HL-60 (cell line): ENCODE data around the gene KCNQ1.

Experiments used
- DNase-seq, 2 experiments: peaks; one replicate each; pipeline ENCODE4 v3.0.0-alpha.2; 2010 to 2020; ENCODE audit warnings: low read depth in 1 of 2, low spot score in 1 of 2
- H3K27ac ChIP-seq: fragments of 250-450 bp; sonication (Bioruptor Pico); replicated peaks from 2 replicates; pipeline ENCODE4 v1.5.1; 2020; ENCODE audit warnings: mild to moderate bottlenecking, moderate library complexity
- H3K27me3 ChIP-seq: fragments of 250-450 bp; sonication (Bioruptor Pico); 2 replicates; pipeline ENCODE4 v1.5.1; 2021; ENCODE audit warnings: mild to moderate bottlenecking, moderate library complexity; ENCODE audit not compliant: insufficient read depth, poor library complexity, severe bottlenecking
- H3K4me3 ChIP-seq: replicated peaks from 2 replicates; pipeline ENCODE4 v1.5.1; 2011; ENCODE audit warnings: mild to moderate bottlenecking, control low read depth, low read length; ENCODE audit not compliant: insufficient read depth
- GABPA ChIP-seq: IDR thresholded peaks from 2 replicates; pipeline ENCODE4 v1.6.1; 2012; ENCODE audit warnings: low read depth
- POLR2AphosphoS5 ChIP-seq: IDR thresholded peaks from 2 replicates; pipeline ENCODE4 v1.6.1; 2012; ENCODE audit warnings: low read depth
- SPI1 ChIP-seq: IDR thresholded peaks from 2 replicates; pipeline ENCODE4 v1.6.1; 2012; ENCODE audit warnings: low read depth, mild to moderate bottlenecking, borderline replicate concordance
- TF ChIP-seq, protein P1 (sequence below): IDR thresholded peaks from one replicate; pipeline ENCODE4 v1.5.1; 2011; ENCODE audit warnings: low read length, control low read depth, inconsistent platforms; ENCODE audit not compliant: insufficient read depth
- TF ChIP-seq, protein P2 (sequence below): IDR thresholded peaks from 2 replicates; pipeline ENCODE4 v1.6.1; 2012; ENCODE audit warnings: low read depth; ENCODE audit not compliant: insufficient replicate concordance

The KCNQ1 gene

DNA sequence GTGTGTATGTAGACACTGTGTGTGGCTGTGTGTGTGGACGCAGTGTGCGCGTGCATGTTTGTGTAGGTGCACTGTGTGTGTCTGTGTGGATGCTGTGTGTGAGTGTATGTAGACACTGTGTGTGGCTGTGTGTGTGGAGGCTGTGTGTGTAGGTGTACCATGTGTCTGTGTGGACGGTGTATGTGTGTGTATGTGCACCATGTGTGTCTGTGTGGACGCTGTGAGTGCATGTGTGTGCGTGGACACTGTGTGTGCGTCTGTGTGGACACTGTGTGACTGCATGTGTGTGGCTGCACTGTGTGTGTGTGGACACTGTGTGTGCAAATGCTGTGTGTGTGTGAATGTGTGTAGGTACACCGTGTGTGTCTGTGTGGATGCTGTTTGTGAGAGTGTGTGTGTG, 10.8 kb upstream of the KCNQ1 start:
- TF ChIP-seq, protein P1, sequence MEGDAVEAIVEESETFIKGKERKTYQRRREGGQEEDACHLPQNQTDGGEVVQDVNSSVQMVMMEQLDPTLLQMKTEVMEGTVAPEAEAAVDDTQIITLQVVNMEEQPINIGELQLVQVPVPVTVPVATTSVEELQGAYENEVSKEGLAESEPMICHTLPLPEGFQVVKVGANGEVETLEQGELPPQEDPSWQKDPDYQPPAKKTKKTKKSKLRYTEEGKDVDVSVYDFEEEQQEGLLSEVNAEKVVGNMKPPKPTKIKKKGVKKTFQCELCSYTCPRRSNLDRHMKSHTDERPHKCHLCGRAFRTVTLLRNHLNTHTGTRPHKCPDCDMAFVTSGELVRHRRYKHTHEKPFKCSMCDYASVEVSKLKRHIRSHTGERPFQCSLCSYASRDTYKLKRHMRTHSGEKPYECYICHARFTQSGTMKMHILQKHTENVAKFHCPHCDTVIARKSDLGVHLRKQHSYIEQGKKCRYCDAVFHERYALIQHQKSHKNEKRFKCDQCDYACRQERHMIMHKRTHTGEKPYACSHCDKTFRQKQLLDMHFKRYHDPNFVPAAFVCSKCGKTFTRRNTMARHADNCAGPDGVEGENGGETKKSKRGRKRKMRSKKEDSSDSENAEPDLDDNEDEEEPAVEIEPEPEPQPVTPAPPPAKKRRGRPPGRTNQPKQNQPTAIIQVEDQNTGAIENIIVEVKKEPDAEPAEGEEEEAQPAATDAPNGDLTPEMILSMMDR = no peak
- no peak for TF ChIP-seq GABPA
- no peak for TF ChIP-seq POLR2AphosphoS5
- no peak for TF ChIP-seq SPI1
- TF ChIP-seq, protein P2, sequence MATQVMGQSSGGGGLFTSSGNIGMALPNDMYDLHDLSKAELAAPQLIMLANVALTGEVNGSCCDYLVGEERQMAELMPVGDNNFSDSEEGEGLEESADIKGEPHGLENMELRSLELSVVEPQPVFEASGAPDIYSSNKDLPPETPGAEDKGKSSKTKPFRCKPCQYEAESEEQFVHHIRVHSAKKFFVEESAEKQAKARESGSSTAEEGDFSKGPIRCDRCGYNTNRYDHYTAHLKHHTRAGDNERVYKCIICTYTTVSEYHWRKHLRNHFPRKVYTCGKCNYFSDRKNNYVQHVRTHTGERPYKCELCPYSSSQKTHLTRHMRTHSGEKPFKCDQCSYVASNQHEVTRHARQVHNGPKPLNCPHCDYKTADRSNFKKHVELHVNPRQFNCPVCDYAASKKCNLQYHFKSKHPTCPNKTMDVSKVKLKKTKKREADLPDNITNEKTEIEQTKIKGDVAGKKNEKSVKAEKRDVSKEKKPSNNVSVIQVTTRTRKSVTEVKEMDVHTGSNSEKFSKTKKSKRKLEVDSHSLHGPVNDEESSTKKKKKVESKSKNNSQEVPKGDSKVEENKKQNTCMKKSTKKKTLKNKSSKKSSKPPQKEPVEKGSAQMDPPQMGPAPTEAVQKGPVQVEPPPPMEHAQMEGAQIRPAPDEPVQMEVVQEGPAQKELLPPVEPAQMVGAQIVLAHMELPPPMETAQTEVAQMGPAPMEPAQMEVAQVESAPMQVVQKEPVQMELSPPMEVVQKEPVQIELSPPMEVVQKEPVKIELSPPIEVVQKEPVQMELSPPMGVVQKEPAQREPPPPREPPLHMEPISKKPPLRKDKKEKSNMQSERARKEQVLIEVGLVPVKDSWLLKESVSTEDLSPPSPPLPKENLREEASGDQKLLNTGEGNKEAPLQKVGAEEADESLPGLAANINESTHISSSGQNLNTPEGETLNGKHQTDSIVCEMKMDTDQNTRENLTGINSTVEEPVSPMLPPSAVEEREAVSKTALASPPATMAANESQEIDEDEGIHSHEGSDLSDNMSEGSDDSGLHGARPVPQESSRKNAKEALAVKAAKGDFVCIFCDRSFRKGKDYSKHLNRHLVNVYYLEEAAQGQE = no peak
- no peak overlapping the region for H3K4me3 ChIP-seq
- H3K27me3 ChIP-seq = no peaks in the 10 kb centered on the region
- no peak for DNase-seq
- H3K27ac ChIP-seq = no peak overlapping the region

DNA sequence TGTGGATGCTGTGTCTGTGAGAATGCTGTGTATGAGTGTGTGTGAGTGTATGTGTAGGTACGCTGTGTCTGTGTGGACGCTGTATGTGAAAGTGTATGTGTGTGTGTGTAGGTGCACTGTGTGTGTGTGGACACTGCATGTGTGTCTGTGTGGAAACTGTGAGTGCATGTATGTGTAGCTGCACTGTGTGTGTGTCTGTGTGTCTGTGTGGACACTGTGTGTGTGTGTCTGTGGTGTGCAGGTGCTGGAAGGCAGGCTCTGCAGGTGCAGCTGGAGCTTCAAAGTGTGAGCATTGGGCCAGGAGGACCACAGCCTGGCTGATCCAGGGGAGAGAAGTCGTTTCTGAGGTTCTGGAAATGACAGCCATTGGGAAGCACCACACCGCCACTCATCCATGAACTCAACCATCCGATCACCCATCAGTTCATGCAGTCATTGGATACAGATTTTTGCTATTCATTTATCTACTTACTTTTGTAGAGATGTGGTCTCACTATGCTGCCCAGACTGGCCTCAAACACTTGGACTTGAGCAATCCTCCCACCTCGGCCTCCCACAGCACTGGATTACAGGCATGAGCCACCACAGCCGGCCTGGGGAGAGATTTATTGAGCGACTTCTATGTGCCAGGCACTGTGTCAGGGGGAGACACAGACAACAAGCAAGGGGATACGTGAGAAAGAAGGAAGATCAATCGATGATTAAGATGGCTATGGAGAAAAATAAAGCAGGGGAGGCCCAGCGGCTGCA, 10.1 kb upstream of the KCNQ1 start:
- TF ChIP-seq, protein P1 = no peak
- no peak for TF ChIP-seq SPI1
- TF ChIP-seq POLR2AphosphoS5 = no peak
- TF ChIP-seq, protein P2 = no peak
- Histone ChIP-seq H3K27me3 (no peaks in the 10 kb centered on the region), H3K27ac (no peak overlapping the region), H3K4me3 (no peak overlapping the region)
- DNase-seq = no peak

DNA sequence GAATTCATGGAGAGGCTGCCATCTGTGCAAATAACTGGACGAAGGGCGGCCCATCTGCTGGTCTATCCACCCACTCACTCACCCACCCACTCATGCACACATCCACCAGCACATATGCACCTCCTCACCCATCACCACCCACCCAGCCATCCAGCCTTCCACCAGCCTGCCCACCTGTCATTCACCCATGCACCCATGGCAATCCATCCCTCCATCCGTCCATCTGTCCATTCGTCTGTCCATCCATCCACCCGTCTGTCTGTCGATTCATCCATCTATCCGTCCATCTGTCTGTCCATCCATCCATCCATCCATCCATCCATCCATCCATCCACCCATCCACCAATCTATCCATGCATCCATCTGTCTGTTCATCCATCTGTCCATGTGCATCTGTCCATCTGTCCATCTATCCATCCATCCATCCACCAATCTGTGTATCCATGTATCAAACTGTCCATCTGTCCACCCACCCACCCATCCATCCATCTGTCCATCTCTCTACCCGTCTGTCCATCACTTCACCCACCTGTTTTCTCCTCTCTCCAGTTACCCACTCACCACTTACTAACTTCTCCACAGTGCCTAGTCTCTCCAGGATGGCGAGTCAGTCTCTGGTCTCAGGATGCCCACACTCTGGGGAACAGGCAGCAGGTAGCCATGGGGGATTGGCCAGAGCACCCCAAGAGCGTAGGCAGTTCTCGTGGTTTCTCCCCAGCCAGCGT, 9.4 kb upstream of the KCNQ1 start:
- no peak overlapping the region for H3K4me3 ChIP-seq
- TF ChIP-seq POLR2AphosphoS5 (no peak), GABPA (no peak), SPI1 (no peak)
- TF ChIP-seq, protein P2 = no peak
- TF ChIP-seq, protein P1 = no peak
- no peaks in the 10 kb centered on the region for H3K27me3 ChIP-seq
- DNase-seq = no peak
- no peak overlapping the region for H3K27ac ChIP-seq
